Hepatocyte (in vitro differentiated cells): ENCODE measurements around the gene PREX1. TPM values are rescaled to one million over a fixed set of nuclear protein-coding genes. Genes with fewer than 3 reads are reported as not detected.

Experiments
- DNase-seq: peaks from one replicate; pipeline ENCODE4 v3.0.0-alpha.2; 2016; ENCODE audit warnings: low spot score
- H2AFZ ChIP-seq: fragments of 200-600 bp; sonication (generic); 2 replicates; pipeline ENCODE4 v1.6.0; 2016; ENCODE audit warnings: antibody characterized with exemption, mild to moderate bottlenecking
- H3K27ac ChIP-seq: fragments of 200-600 bp; sonication (generic); 2 replicates; pipeline ENCODE4 v1.5.1; 2016; ENCODE audit warnings: mild to moderate bottlenecking
- H3K27me3 ChIP-seq: fragments of 200-600 bp; sonication (generic); 2 replicates; pipeline ENCODE4 v1.6.1; 2016
- H3K36me3 ChIP-seq: fragments of 200-600 bp; sonication (generic); replicated peaks from 2 replicates; pipeline ENCODE4 v1.5.1; 2016; ENCODE audit warnings: low read depth; ENCODE audit not compliant: insufficient read depth
- H3K4me1 ChIP-seq: fragments of 200-600 bp; sonication (generic); 2 replicates; pipeline ENCODE4 v1.5.1; 2016; ENCODE audit warnings: mild to moderate bottlenecking, moderate library complexity; ENCODE audit not compliant: insufficient read depth
- H3K4me2 ChIP-seq: fragments of 200-600 bp; sonication (generic); 2 replicates; pipeline ENCODE4 v1.6.0; 2016
- H3K4me3 ChIP-seq: fragments of 200-600 bp; sonication (generic); 2 replicates; pipeline ENCODE4 v1.5.1; 2016; ENCODE audit warnings: mild to moderate bottlenecking
- H3K79me2 ChIP-seq: fragments of 200-600 bp; sonication (generic); 2 replicates; pipeline ENCODE4 v1.6.0; 2017; ENCODE audit warnings: mild to moderate bottlenecking
- H3K9me2 ChIP-seq: fragments of 200-600 bp; sonication (generic); replicated peaks from 2 replicates; pipeline ENCODE4 v1.6.0; 2017; ENCODE audit warnings: mild to moderate bottlenecking; ENCODE audit not compliant: insufficient read depth
- H3K9me3 ChIP-seq: fragments of 200-600 bp; sonication (generic); 2 replicates; pipeline ENCODE4 v1.5.1; 2016; ENCODE audit warnings: low read depth, mild to moderate bottlenecking
- H4K20me1 ChIP-seq: fragments of 200-600 bp; sonication (generic); 2 replicates; pipeline ENCODE4 v1.6.0; 2016; ENCODE audit warnings: mild to moderate bottlenecking; ENCODE audit not compliant: insufficient read depth, poor library complexity, severe bottlenecking
- EZH2 ChIP-seq: fragments of 200-600 bp; sonication (generic); IDR thresholded peaks from 2 replicates; pipeline ENCODE4 v1.6.1; 2016; ENCODE audit warnings: antibody characterized with exemption, mild to moderate bottlenecking, borderline replicate concordance
- EZH2phosphoT487 ChIP-seq: fragments of 200-600 bp; sonication (generic); IDR thresholded peaks from one replicate; pipeline ENCODE4 v1.6.1; 2018; ENCODE audit warnings: antibody characterized with exemption, mild to moderate bottlenecking, low read depth, moderate library complexity; ENCODE audit not compliant: unreplicated experiment, severe bottlenecking
- WGBS: methylation state at CpG from one replicate; pipeline ENCODE4 v1.1.6; 2016; ENCODE audit warnings: low lambda C conversion rate; ENCODE audit errors: missing lambda C conversion rate; 5-methylcytosine and 5-hydroxymethylcytosine counted together
- polyA plus RNA-seq: library from polyadenylated mRNA; unstranded; fragments of >200 nt; fragmentation: Nextera tagmentation; extraction: Ambion mirVana; gene quantifications from 2 replicates; pipeline ENCODE4 v1.2.1, GENCODE V29; 2016
- total RNA-seq: library from RNA; depleted of rRNA; stranded (reverse); fragments of >200 nt; gene quantifications from 2 replicates; pipeline ENCODE4 v1.2.3, GENCODE V29; 2014
- TF ChIP-seq, protein P1 (sequence below): fragments of 200-600 bp; sonication (generic); IDR thresholded peaks from 2 replicates; pipeline ENCODE4 v1.5.1; 2016; ENCODE audit warnings: antibody characterized with exemption, mild to moderate bottlenecking; ENCODE audit not compliant: poor library complexity

Gene PREX1
- total and polyA plus RNA-seq, 2 experiments from 2014 or later = 1.8 to 2.9 TPM

DNA sequence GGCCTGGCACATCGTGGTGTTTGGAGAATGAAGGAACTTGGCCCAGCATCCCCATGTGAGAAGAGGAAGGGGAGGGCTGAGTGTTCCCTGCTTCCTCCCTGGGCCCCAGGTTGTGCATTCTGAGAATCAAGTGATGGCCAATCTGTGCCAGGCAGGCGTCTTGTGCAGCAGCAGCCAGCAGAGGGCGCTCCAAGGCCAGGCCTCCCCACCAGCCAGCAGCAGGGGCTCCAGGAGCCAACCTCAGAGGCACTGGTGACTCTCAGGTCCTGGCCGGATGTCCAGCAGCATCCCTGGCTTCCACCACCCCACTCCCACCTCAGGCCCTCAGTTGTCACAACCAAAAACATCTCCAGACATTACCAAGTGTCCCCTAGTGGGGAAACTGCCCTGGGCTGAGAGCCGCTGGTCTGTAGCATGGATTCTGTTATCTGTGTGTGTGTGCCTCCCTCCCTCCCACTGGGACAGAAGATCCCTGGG is 192.0 kb downstream of the PREX1 start:
- Histone ChIP-seq H3K9me3 (no peaks in the 10 kb centered on the region), H3K79me2 (no peaks in the 10 kb centered on the region), H3K27me3 (no peaks in the 10 kb centered on the region), H3K4me1 (no peaks in the 10 kb centered on the region), H4K20me1 (no peaks in the 10 kb centered on the region), H3K9me2 (no peaks in the 10 kb centered on the region), H3K4me2 (no peak overlapping the region), H3K36me3 (no peaks in the 10 kb centered on the region), H3K27ac (no peak overlapping the region), H3K4me3 (no peak overlapping the region), H2AFZ (no peak overlapping the region)
- peak; percentile 76 for DNase-seq
- TF ChIP-seq EZH2 (no peak), EZH2phosphoT487 (no peak)
- TF ChIP-seq, protein P1, sequence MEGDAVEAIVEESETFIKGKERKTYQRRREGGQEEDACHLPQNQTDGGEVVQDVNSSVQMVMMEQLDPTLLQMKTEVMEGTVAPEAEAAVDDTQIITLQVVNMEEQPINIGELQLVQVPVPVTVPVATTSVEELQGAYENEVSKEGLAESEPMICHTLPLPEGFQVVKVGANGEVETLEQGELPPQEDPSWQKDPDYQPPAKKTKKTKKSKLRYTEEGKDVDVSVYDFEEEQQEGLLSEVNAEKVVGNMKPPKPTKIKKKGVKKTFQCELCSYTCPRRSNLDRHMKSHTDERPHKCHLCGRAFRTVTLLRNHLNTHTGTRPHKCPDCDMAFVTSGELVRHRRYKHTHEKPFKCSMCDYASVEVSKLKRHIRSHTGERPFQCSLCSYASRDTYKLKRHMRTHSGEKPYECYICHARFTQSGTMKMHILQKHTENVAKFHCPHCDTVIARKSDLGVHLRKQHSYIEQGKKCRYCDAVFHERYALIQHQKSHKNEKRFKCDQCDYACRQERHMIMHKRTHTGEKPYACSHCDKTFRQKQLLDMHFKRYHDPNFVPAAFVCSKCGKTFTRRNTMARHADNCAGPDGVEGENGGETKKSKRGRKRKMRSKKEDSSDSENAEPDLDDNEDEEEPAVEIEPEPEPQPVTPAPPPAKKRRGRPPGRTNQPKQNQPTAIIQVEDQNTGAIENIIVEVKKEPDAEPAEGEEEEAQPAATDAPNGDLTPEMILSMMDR = peak; percentile 80
- 36% methylated on average over 5 of the region's 5 CpGs for WGBS

DNA sequence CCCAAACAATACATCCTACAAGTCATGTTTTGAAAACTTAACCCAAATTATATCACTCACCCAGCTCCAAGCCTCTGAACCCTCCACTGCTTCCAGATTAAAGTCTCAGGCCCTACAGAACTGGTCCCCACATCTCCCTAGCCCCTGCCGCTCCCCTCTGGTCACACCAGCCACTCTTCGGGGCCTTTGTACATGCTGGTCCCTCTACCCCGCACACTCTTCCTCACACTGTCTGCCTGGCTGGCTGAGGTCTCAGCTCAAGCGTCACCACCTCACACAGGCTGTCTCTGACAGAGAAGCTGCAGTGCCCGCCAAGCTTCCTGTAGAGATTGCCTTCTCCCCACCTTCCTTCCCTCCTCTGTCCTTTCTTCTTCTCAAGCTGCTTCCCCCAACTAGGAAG is 192.4 kb downstream of the PREX1 start:
- TF ChIP-seq, protein P1 = no peak
- no peak for TF ChIP-seq EZH2phosphoT487
- TF ChIP-seq EZH2 = no peak
- H3K27me3 ChIP-seq = no peaks in the 10 kb centered on the region
- no peaks in the 10 kb centered on the region for H3K9me3 ChIP-seq
- no peak for DNase-seq
- no peak overlapping the region for H2AFZ ChIP-seq
- no peak overlapping the region for H3K27ac ChIP-seq
- H3K36me3 ChIP-seq = no peaks in the 10 kb centered on the region
- no peak overlapping the region for H3K4me3 ChIP-seq
- H3K9me2 ChIP-seq = no peaks in the 10 kb centered on the region
- no peaks in the 10 kb centered on the region for H3K79me2 ChIP-seq
- H3K4me1 ChIP-seq = no peaks in the 10 kb centered on the region
- H3K4me2 ChIP-seq = no peak overlapping the region
- no peaks in the 10 kb centered on the region for H4K20me1 ChIP-seq
- WGBS = 96% methylated on average over 5 of the region's 5 CpGs

DNA sequence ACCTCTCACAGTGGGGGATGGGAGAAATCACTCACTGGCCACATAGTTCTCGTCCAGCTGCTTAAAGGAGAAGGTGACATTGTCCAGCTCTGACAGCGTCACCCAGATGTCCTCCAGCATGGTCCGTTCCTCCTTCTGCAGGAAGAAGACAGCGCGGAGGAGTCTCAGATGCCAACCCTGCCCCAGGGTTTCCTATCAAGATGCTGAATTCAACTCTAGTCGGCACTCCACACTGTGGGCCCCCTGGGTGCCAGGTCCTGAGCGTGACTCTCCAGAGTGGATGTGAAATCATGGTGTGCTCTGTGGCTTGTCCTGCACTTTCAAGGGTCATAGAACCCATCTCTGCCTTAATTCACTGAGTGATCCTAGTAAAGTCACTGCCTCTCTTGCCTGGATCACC is 193.2 kb downstream of the PREX1 start:
- H3K36me3 ChIP-seq = no peaks in the 10 kb centered on the region
- no peak overlapping the region for H3K4me3 ChIP-seq
- no peak for DNase-seq
- H3K27ac ChIP-seq = no peak overlapping the region
- H3K79me2 ChIP-seq = no peaks in the 10 kb centered on the region
- no peak overlapping the region for H3K4me2 ChIP-seq
- H2AFZ ChIP-seq = no peak overlapping the region
- no peaks in the 10 kb centered on the region for H4K20me1 ChIP-seq
- H3K9me2 ChIP-seq = no peaks in the 10 kb centered on the region
- H3K9me3 ChIP-seq = no peaks in the 10 kb centered on the region
- 96% methylated on average over 7 of the region's 7 CpGs for WGBS
- no peaks in the 10 kb centered on the region for H3K27me3 ChIP-seq
- TF ChIP-seq, protein P1 = no peak
- no peak for TF ChIP-seq EZH2
- TF ChIP-seq EZH2phosphoT487 = no peak
- H3K4me1 ChIP-seq = no peaks in the 10 kb centered on the region
